Stimulated activated effector memory CD8-positive, alpha-beta T cell treated with anti-CD3 and anti-CD28 coated beads, Interleukin-12 subunit alpha, Interleukin-12 subunit beta, amount 100 ng/mL, for 72 hours (primary cell): Measurements from ENCODE around the gene CHSY3.
"Not testable (repeated sequence)": the region's sequence is repeated elsewhere in the genome, so short reads cannot be mapped to it uniquely, and the experiment has no call there.

Experiments
- ATAC-seq: fragments of 150-1000 bp; cut with Tn5 transposase; 2 replicates; pipeline ENCODE4 v1.10.0; 2021
- DNase-seq, 2 donors: peaks; one replicate each; pipeline ENCODE4 v3.0.0; 2021 to 2022; ENCODE audit warnings: low spot score in 2 of 2
- H3K27ac Mint-ChIP-seq: one replicate; pipeline ENCODE4 v1.8.0; 2022; ENCODE audit warnings: mild to moderate bottlenecking, mixed read lengths
- H3K36me3 Mint-ChIP-seq: one replicate; pipeline ENCODE4 v1.8.0; 2022; ENCODE audit warnings: mild to moderate bottlenecking, mixed read lengths
- H3K4me1 Mint-ChIP-seq: one replicate; pipeline ENCODE4 v1.8.0; 2022; ENCODE audit warnings: mixed read lengths
- H3K4me3 Mint-ChIP-seq: one replicate; pipeline ENCODE4 v1.8.0; 2022; ENCODE audit warnings: mild to moderate bottlenecking, mixed read lengths
- H3K9me3 Mint-ChIP-seq: one replicate; pipeline ENCODE4 v1.8.0; 2022; ENCODE audit warnings: mixed read lengths

Gene CHSY3

GRCh38 chr5:130183115-130183514 lies 278.9 kb downstream of the CHSY3 start:
- no peak for DNase-seq
- H3K4me3 Mint-ChIP-seq = no peak overlapping the region
- no peaks in the 10 kb centered on the region for H3K36me3 Mint-ChIP-seq
- no peak overlapping the region for H3K27ac Mint-ChIP-seq
- no peaks in the 10 kb centered on the region for H3K4me1 Mint-ChIP-seq
- peaks cover 2% of the 10 kb centered on the region for H3K9me3 Mint-ChIP-seq
- ATAC-seq = no peak

GRCh38 chr5:130189961-130190360 lies 285.7 kb downstream of the CHSY3 start:
- Mint-ChIP-seq H3K4me3 (no peak overlapping the region), H3K36me3 (no peaks in the 10 kb centered on the region), H3K9me3 (peaks cover 5% of the 10 kb centered on the region), H3K27ac (no peak overlapping the region), H3K4me1 (no peaks in the 10 kb centered on the region)
- no peak for DNase-seq
- no peak for ATAC-seq

GRCh38 chr5:130198927-130199326 lies 294.7 kb downstream of the CHSY3 start:
- no peak overlapping the region for H3K27ac Mint-ChIP-seq

GRCh38 chr5:130206686-130207085 lies 302.4 kb downstream of the CHSY3 start:
- no peak overlapping the region for H3K27ac Mint-ChIP-seq
- H3K4me1 Mint-ChIP-seq = no peaks in the 10 kb centered on the region
- ATAC-seq = no peak
- no peak overlapping the region for H3K4me3 Mint-ChIP-seq
- H3K36me3 Mint-ChIP-seq = no peaks in the 10 kb centered on the region
- H3K9me3 Mint-ChIP-seq = peaks cover 4% of the 10 kb centered on the region
- no peak for DNase-seq

More at GRCh38 chr5:130198927-130199326, 294.7 kb downstream of the CHSY3 start:
- no peak for DNase-seq
- Mint-ChIP-seq H3K36me3 (no peaks in the 10 kb centered on the region), H3K4me1 (no peaks in the 10 kb centered on the region), H3K9me3 (peaks cover 13% of the 10 kb centered on the region), H3K4me3 (no peak overlapping the region)
- no peak for ATAC-seq

GRCh38 chr5:130213607-130214006 lies 309.3 kb downstream of the CHSY3 start:
- Mint-ChIP-seq H3K9me3 (peaks cover 3% of the 10 kb centered on the region), H3K4me3 (no peak overlapping the region), H3K4me1 (no peaks in the 10 kb centered on the region), H3K27ac (no peak overlapping the region), H3K36me3 (no peaks in the 10 kb centered on the region)
- DNase-seq (no peak), ATAC-seq (no peak)

- ATAC-seq (no peak), DNase-seq (no peak)
- Mint-ChIP-seq H3K27ac (no peak overlapping the region), H3K36me3 (no peaks in the 10 kb centered on the region), H3K4me1 (no peaks in the 10 kb centered on the region), H3K4me3 (no peak overlapping the region), H3K9me3 (peaks cover 3% of the 10 kb centered on the region)
Observed at GRCh38 chr5:130216286-130216685, 312.0 kb downstream of the CHSY3 start.

- DNase-seq = no peak
- H3K4me3 Mint-ChIP-seq = no peak overlapping the region
- no peaks in the 10 kb centered on the region for H3K4me1 Mint-ChIP-seq
- H3K27ac Mint-ChIP-seq = no peak overlapping the region
- H3K9me3 Mint-ChIP-seq = no peaks in the 10 kb centered on the region
- ATAC-seq = no peak
- H3K36me3 Mint-ChIP-seq = no peaks in the 10 kb centered on the region
Observed at GRCh38 chr5:130222573-130222972, 318.3 kb downstream of the CHSY3 start.

- not testable (repeated sequence) for DNase-seq, ATAC-seq, H3K27ac Mint-ChIP-seq, H3K9me3 Mint-ChIP-seq, H3K4me3 Mint-ChIP-seq, H3K36me3 Mint-ChIP-seq, H3K4me1 Mint-ChIP-seq
Observed at GRCh38 chr5:130226556-130226955, 322.3 kb downstream of the CHSY3 start.

GRCh38 chr5:130227699-130228098 lies 323.4 kb downstream of the CHSY3 start:
- Mint-ChIP-seq H3K9me3 (no peaks in the 10 kb centered on the region), H3K4me1 (no peaks in the 10 kb centered on the region), H3K27ac (no peak overlapping the region), H3K4me3 (no peak overlapping the region), H3K36me3 (no peaks in the 10 kb centered on the region)
- ATAC-seq (no peak), DNase-seq (no peak)

- H3K36me3 Mint-ChIP-seq = no peaks in the 10 kb centered on the region
- no peaks in the 10 kb centered on the region for H3K9me3 Mint-ChIP-seq
- no peak overlapping the region for H3K4me3 Mint-ChIP-seq
- no peaks in the 10 kb centered on the region for H3K4me1 Mint-ChIP-seq
- no peak for DNase-seq
- ATAC-seq = no peak
- no peak overlapping the region for H3K27ac Mint-ChIP-seq
Observed at GRCh38 chr5:130231786-130232185, 327.5 kb downstream of the CHSY3 start.

- ATAC-seq (no peak), DNase-seq (no peak)
- Mint-ChIP-seq H3K9me3 (no peaks in the 10 kb centered on the region), H3K4me3 (no peak overlapping the region), H3K4me1 (no peaks in the 10 kb centered on the region), H3K36me3 (no peaks in the 10 kb centered on the region), H3K27ac (no peak overlapping the region)
Observed at GRCh38 chr5:130234816-130235215, 330.6 kb downstream of the CHSY3 start.
